Measurements from ENCODE around the gene SIX2. TPM values are rescaled to one million over a fixed set of nuclear protein-coding genes. Genes with fewer than 3 reads are reported as not detected.
"Not testable (repeated sequence)": the region's sequence is repeated elsewhere in the genome, so short reads cannot be mapped to it uniquely, and the experiment has no call there.

SIX2 gene
- total RNA-seq, 4 donors from 2014 or later = 0.34 to 1.2 (median 0.60) TPM; not detected in 1

- DNase-seq (ENCODE audit: low spot score in 2 of 2) = no peak
- no peaks in the 10 kb centered on the region for H3K4me1 ChIP-seq
- WGBS = 77% methylated on average over 2 of the region's 2 CpGs
- TF ChIP-seq CTCF (IDR thresholded peaks at IDR 0.05) (no peak), POLR2A (IDR thresholded peaks at IDR 0.05) (no peak), POLR2AphosphoS5 (IDR thresholded peaks at IDR 0.05) (no peak), EP300 (IDR thresholded peaks at IDR 0.05) (no peak)
- H3K27ac ChIP-seq = no peak overlapping the region
- H3K27me3 ChIP-seq = no peaks in the 10 kb centered on the region
- no peak overlapping the region for H3K4me3 ChIP-seq
- H3K9me3 ChIP-seq = no peaks in the 10 kb centered on the region
- H3K36me3 ChIP-seq = no peaks in the 10 kb centered on the region
Observed at GRCh38 chr2:45042401-45042800, 33.1 kb upstream of the SIX2 start.

- Histone ChIP-seq H3K4me3 (no peak overlapping the region), H3K9me3 (no peaks in the 10 kb centered on the region), H3K27me3 (no peaks in the 10 kb centered on the region), H3K4me1 (no peaks in the 10 kb centered on the region), H3K36me3 (no peaks in the 10 kb centered on the region), H3K27ac (no peak overlapping the region)
- no peak for DNase-seq (ENCODE audit: low spot score in 2 of 2)
- no peak for TF ChIP-seq POLR2A (IDR thresholded peaks at IDR 0.05)
Observed at GRCh38 chr2:45040786-45041185, 31.5 kb upstream of the SIX2 start.

GRCh38 chr2:45039804-45040203 is 30.6 kb upstream of the SIX2 start:
- H3K4me1 ChIP-seq, H3K27me3 ChIP-seq, H3K27ac ChIP-seq: not testable (repeated sequence)

GRCh38 chr2:45038861-45039260 is 29.6 kb upstream of the SIX2 start:
- not testable (repeated sequence) for H3K4me3 ChIP-seq; H3K36me3 ChIP-seq; H3K27ac ChIP-seq; H3K27me3 ChIP-seq; DNase-seq (ENCODE audit: low spot score in 2 of 2); H3K4me1 ChIP-seq; H3K9me3 ChIP-seq
- WGBS = 88% methylated on average over 5 of the region's 5 CpGs

More at GRCh38 chr2:45039804-45040203, 30.6 kb upstream of the SIX2 start:
- 89% methylated on average over 5 of the region's 5 CpGs for WGBS
- not testable (repeated sequence) for DNase-seq (ENCODE audit: low spot score in 2 of 2); H3K36me3 ChIP-seq; H3K9me3 ChIP-seq; H3K4me3 ChIP-seq

- Histone ChIP-seq H3K36me3 (no peaks in the 10 kb centered on the region), H3K9me3 (no peaks in the 10 kb centered on the region), H3K4me3 (no peak overlapping the region), H3K4me1 (no peaks in the 10 kb centered on the region), H3K27me3 (no peaks in the 10 kb centered on the region), H3K27ac (no peak overlapping the region)
- DNase-seq (ENCODE audit: low spot score in 2 of 2) = no peak
- TF ChIP-seq POLR2AphosphoS5 (IDR thresholded peaks at IDR 0.05) = no peak
- TF ChIP-seq CTCF (IDR thresholded peaks at IDR 0.05) = no peak
- TF ChIP-seq EP300 (IDR thresholded peaks at IDR 0.05) = no peak
- no peak for TF ChIP-seq POLR2A (IDR thresholded peaks at IDR 0.05)
- 90% methylated on average over 4 of the region's 4 CpGs for WGBS
Observed at GRCh38 chr2:45033302-45033701, 24.1 kb upstream of the SIX2 start.

GRCh38 chr2:45031028-45031427 is 21.8 kb upstream of the SIX2 start:
- no peak overlapping the region for H3K27ac ChIP-seq
- no peaks in the 10 kb centered on the region for H3K4me1 ChIP-seq
- no peak for TF ChIP-seq EP300 (IDR thresholded peaks at IDR 0.05)
- TF ChIP-seq CTCF (IDR thresholded peaks at IDR 0.05) = no peak
- no peak for TF ChIP-seq POLR2A (IDR thresholded peaks at IDR 0.05)
- no peak for TF ChIP-seq POLR2AphosphoS5 (IDR thresholded peaks at IDR 0.05)
- no peak for DNase-seq (ENCODE audit: low spot score in 2 of 2)
- no peak overlapping the region for H3K4me3 ChIP-seq
- WGBS = 57% methylated on average over 3 of the region's 3 CpGs
- no peaks in the 10 kb centered on the region for H3K9me3 ChIP-seq
- H3K36me3 ChIP-seq = no peaks in the 10 kb centered on the region
- peaks cover 2% of the 10 kb centered on the region for H3K27me3 ChIP-seq

- no peak for TF ChIP-seq POLR2AphosphoS5 (IDR thresholded peaks at IDR 0.05)
- TF ChIP-seq CTCF (IDR thresholded peaks at IDR 0.05) = no peak
- TF ChIP-seq POLR2A (IDR thresholded peaks at IDR 0.05) = no peak
- no peak overlapping the region for H3K4me3 ChIP-seq
- no peaks in the 10 kb centered on the region for H3K9me3 ChIP-seq
- DNase-seq (ENCODE audit: low spot score in 2 of 2) = no peak
- no peaks in the 10 kb centered on the region for H3K36me3 ChIP-seq
- H3K27ac ChIP-seq = no peak overlapping the region
- H3K4me1 ChIP-seq = no peaks in the 10 kb centered on the region
- WGBS = 66% methylated on average over 4 of the region's 4 CpGs
- peaks cover 2% of the 10 kb centered on the region for H3K27me3 ChIP-seq
Observed at GRCh38 chr2:45030553-45030952, 21.3 kb upstream of the SIX2 start.
